Stimulated activated CD8-positive, alpha-beta memory T cell treated with anti-CD3 and anti-CD28 coated beads, Interleukin-12 subunit alpha, Interleukin-12 subunit beta, amount 100 ng/mL, for 24 hours (primary cell): ENCODE data around the gene CD48.

ENCODE experiments used
- DNase-seq: peaks from one replicate; pipeline ENCODE4 v3.0.0-alpha.2; 2020; ENCODE audit errors: extremely low read depth

Gene CD48

DNA sequence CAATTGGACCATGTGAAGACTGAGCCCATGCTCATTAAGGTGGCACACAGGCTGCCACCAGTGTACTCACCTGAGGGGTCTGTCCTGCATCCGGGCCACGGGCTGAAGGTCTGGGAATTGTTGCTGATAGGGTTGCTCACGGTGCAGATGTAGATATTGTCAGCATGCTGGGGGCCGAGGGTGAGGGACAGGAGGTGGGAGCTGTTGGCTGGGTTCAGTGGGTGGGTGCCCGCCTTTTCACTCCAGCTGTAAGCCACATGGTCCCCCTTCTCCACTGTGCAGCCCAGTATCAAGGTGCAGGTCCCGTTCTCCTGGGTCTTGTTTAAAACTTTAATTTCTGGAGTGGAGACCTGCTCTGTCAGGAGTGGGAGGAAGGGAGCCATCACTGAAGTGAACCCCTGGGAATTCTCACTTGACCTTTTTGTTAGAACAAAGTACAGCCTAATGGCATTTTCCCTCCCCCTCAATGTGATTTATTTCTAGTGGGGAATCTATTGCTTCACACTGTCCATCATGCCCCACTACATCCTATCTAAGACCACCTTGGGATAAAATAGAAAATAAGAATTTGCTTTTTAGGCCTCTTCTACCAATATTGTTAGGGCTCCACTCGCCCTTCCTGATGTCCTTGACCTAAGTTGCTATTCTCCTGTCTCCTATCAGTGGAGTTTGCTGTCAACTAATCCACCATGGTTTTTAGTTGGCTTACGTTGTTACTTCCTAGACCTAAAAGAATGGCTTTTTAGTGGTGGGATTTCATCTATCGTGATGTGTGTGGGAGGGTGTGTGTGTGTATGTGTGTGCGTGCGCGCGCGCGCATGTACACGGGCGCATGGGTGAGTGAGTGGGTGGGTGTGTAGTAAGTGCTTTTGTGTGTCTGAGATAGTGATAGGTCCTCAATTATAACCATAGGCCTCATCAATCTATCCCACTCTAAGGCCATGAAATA, 76.8 kb downstream of the CD48 start:
- DNase-seq, result no peak

DNA sequence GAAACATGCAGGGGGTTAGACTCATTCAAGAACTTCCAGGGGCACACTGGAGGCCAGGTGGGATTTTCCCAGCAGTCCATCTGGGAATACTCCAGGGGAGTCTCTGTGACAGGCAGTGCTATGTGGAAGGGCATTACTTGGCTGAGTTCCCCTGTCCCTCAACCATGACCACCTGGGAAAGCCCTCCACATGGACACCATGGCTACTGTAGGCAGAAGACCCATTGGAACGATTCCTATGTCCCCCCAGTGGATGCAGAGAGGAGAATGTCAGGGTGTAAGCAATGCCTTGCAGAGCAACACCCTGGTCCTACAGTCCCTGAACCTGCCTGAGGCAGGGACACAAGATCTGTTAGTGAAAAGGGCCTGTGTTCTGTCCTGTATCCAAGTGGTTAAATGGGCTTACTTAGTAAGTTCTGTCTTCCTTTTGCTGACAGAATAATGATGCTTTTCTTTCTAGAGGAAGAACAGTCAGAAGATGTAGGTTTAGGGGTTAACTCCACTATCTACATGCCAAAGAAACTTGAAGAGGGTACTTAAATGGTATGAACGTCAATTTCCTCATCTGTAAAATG, 78.2 kb downstream of the CD48 start:
- DNase-seq, result no peak

DNA sequence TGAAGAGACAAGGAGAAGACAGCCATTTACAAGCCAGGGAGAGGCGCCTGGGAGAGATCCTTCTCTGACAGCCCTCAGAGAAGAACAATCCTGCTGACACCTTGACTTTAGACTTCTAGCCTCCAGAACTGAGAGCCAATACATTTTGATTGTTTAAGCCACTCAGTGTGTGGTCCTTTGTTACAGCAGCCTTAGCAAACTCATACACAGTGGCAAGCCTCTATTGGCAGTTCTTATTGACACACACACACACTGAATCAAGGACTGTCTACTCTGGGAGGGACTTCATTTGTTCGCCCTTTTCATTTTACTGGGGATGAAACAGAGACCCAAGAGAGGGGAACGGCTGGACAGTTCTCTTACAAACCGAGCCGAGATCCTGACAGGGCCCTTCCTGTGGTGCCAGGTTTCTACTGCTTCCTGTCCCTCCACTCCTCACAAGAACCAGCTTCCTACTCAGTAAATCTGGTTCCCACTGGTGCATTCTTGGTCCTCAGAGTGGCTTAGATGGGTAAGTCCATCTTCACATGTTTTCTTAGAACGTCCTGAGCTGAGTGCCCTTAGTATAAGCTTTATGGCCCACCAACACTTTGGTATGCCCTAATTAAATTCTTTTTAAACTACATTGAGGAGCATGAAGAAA, 79.5 kb downstream of the CD48 start:
- DNase-seq, result no peak

DNA sequence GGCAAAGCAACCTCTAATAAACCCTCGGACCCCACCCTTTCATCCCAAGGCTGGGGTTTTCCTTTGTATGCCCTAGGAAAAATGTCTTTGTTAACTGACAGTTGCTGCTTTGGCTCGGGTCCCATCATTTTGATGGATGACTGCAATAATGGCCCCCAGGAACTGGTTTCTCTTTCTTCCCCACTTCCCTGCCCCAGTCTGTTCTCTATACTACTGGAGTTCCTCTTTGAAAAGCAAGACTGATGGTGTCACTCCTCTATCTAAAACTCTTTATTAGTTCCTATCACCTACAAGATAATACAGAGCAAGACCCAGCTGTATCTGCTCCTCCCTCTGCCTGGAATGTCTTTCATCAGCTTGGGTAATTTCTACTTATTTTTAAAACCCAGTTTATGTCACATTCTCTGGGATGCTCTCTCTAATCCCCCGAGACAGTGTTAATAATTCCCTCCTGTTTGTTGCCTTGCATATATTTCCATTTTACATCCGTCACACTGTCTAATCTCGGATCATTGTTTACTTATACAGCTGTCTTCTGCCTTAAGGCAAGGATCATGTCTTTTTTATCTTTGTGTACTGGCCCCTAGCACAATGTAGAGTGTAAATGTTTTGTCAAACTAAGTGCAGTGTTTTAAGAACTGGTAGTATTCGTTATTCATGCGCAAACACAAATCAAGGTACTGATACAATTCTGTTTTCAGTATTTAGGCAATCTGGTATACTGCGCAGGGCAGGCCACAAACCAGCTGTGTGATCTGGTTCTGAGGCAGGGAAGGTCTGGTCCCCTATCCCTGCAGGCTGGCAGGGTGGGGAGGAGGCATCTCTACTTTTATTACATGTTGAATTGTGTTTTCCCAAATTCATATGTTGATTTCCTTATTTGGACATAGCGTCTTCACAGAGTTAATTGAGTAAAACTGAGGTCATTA, 80.8 kb downstream of the CD48 start:
- no peak for DNase-seq

DNA sequence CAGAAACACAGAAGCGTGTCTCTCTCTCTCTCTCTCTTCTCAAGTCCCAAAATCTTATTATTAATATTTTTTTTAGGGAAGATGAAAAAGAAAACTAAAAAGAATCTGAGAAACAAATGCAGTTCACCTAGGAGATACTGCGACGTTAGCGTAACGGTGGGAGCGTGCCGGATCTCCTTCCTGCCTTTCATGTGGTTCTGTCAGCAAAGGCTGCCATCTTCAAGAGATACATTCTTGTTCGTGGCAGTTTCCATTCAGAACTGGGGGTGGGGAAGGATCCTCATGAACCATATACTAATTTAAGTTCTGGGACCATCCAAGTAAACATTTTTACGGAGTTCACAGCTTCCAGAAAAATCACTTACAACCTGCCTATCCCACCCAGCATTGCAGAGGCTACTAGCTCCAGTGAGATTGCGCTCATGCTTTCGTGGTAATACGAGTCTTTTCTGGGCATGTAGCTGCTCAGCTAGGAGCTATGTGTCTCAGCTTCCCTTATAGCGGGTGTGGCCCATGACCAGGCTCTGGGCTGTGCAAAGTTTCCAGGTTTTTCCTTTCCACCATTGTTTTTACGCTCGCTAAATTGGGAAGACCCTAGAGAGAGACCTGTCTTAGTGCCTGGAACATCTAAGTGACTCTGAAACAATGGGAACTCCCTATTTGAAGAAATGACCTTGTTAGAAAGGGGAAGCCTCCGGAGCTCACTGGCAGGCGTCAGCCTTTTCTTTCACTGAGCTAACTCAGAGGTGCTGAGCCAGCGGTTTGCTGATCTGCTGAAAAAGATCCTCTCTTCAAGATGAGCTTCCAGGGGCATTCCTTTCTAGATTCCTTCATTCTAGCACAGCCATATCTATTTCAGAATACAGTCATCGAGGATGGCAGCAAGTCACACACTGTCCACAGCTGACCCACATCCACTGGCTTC, 82.1 kb downstream of the CD48 start:
- no peak for DNase-seq

DNA sequence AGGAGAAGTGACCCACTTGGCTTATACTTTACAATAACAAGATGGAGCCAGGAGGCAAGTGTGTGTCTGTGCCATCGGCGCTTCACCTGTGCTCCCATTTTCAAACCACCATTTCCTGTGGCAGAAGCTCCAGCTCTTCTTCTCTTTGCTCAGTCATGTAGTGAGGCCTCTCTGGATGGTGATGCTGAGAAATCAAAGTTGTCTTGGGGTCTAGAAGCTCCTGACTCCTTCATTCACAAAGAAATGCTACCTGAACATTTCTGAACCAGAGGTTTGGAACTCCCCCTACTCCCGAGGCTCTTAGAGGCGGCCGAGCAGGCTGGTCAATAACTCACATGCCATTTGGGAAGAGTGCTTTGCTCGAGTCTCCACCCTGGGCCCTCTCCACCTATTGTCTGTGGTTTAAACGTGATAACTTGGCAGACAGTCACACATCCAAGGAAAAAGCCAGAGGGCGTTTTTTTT, 82.8 kb downstream of the CD48 start:
- DNase-seq, result no peak
